Ishikawa (cell line): ENCODE data around the gene KRTAP10-11.

Experiments
- CEBPB ChIP-seq: IDR thresholded peaks from 2 replicates; pipeline ENCODE4 v1.6.1; 2012
- CREB1 ChIP-seq: IDR thresholded peaks from 2 replicates; pipeline ENCODE4 v1.6.1; 2012; ENCODE audit warnings: low read depth
- EGR1 ChIP-seq: IDR thresholded peaks from 2 replicates; pipeline ENCODE4 v1.6.1; 2012
- EP300 ChIP-seq: IDR thresholded peaks from 2 replicates; pipeline ENCODE4 v1.6.1; 2012; ENCODE audit warnings: borderline replicate concordance
- FOXM1 ChIP-seq: IDR thresholded peaks from 2 replicates; pipeline ENCODE4 v1.6.1; 2012; ENCODE audit warnings: low read depth, borderline replicate concordance
- MAX ChIP-seq: IDR thresholded peaks from 2 replicates; pipeline ENCODE4 v1.6.1; 2012
- REST ChIP-seq: IDR thresholded peaks from 2 replicates; pipeline ENCODE4 v1.6.1; 2012; ENCODE audit warnings: low read depth, mild to moderate bottlenecking
- TAF1 ChIP-seq: IDR thresholded peaks from 2 replicates; pipeline ENCODE4 v1.6.1; 2012; ENCODE audit warnings: low read depth, mild to moderate bottlenecking
- TCF12 ChIP-seq: IDR thresholded peaks from 2 replicates; pipeline ENCODE4 v1.6.1; 2012; ENCODE audit warnings: low read depth
- USF1 ChIP-seq: IDR thresholded peaks from 2 replicates; pipeline ENCODE4 v1.6.1; 2012
- YY1 ChIP-seq: IDR thresholded peaks from 2 replicates; pipeline ENCODE4 v1.6.1; 2012; ENCODE audit warnings: low read depth
- ZBTB7A ChIP-seq: IDR thresholded peaks from 2 replicates; pipeline ENCODE4 v1.6.1; 2012; ENCODE audit warnings: low read depth

GRCh38 chr21:44612669-44613229, 33.5 kb upstream of the KRTAP10-11 start:
- TF ChIP-seq CREB1 (no peak), MAX (no peak), EGR1 (no peak), YY1 (no peak), REST (no peak), EP300 (no peak), CEBPB (no peak), FOXM1 (no peak), TCF12 (no peak), TAF1 (no peak), ZBTB7A (no peak), USF1 (no peak)
